CD4-positive, alpha-beta T cell treated with Interleukin-17A for 4 hours (primary cell): ENCODE data around the gene ATP6V1A.

Experiments
- DNase-seq: peaks from one replicate; pipeline ENCODE4 v3.0.0-alpha.2; 2020; ENCODE audit warnings: mixed read lengths

ATP6V1A gene

DNA sequence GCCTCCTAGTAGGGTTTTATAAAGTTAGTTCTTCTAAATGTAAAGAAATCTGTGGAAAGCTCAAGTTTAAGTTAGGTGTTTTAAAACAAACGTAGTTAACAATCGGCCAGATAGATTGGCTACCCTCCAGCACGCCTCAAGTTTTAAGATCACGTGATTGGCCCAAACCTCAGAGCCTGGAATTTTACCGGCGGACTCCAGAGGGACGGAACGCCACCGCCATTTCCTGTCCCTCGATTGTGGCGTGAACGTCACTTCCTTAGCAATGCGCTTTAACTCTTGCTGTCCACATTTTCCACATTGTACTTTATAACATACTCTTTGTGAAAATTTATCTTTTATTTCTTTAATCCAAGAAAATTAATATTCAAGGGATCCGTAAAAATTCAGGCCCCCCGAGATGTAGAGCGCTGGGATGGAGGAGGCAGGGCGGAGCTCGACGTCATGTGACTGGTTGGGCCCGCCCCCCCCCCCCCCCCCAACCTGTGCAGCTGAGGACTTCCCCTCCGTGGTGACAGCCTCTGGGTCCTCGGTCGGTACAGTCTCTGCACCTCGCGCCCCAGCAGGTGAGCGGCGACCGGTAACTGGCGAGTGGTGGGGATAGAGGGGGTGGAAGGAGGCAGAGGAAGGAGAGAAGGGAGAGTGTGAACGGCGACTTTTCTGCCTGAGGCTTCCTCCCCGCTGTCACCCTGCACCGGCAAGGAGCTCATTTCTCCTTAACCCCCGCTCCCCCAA lies at the start of gene ATP6V1A:
Gene ATP6V1A, plus strand, starts transcription at position 488 of the 735 bp plus-strand sequence. CDS start 31,719 bp downstream, outside the sequence.
- peak; percentile 85 for DNase-seq

DNA sequence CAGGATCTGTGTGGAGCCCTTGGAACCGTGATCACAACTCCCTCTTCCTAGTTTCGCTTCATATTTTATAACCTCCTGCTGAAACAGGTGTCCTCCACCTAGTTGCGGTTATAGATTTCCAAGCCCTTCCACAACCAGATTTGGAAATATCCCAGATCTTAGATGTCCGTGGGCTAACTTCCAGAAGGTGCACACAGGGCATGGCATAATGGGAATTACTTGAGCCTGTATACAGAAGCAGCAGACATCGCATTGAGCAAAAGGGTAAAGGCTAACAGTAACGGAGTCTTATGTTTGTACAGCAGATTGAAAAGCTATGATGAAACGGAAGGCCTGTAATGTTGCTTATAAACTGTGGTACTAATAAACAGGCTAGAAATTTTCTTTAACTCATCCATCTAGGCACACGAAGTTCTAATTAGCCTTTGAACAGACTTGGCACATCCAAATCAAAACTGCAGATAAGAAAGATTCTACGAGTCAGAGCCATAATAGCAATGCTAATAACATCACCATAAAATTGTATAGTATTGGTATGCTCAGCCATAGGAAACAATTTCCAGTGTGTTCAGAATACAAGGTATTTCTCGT lies 49.2 kb upstream of the ATP6V1A start:
- no peak for DNase-seq

DNA sequence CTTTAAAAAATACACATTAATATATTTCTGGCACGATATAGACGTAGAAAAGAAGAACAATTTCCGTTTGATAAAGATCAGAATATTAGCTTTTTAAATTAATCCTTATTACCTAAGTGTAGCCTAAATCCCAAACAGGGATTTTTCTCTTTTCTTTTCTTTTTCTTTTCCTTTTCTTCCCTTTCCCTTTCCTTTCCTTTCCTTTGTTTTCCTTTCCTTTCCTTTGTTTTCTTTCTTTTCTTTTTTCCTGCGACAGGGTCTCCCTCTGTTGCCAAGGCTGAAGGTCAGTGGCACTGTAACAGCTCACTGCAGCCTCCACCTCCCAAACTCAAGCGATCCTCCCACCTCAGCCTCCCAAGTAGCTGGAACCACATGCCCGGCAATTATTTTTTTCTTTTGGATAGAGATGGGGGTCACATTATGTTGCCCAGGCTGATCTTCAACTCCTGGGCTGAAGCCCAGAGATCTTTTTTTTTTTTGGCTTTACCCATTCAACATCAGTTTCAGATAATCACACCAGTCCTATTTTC lies 48.6 kb upstream of the ATP6V1A start:
- no peak for DNase-seq

DNA sequence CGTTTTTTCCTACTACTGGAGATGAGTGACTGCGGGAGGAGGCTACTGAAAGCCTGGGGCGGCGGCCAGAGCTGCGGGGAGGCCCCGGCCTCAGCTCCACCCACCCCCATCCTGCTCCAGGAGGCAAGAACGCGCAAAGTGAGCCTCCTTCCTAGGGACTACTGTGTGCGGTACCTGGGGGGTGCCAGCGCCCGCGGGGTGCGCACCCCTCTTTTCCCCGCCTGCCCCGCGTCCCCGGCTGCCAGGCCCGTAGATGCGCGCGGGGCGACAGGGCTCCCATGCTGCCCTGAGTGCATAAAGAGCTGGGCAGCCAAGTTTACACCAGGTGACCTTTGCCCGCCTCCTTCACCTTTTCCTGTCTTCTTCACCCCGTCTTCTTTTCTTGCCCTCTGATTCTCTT lies 47.9 kb upstream of the ATP6V1A start:
- peak; percentile 33 for DNase-seq

DNA sequence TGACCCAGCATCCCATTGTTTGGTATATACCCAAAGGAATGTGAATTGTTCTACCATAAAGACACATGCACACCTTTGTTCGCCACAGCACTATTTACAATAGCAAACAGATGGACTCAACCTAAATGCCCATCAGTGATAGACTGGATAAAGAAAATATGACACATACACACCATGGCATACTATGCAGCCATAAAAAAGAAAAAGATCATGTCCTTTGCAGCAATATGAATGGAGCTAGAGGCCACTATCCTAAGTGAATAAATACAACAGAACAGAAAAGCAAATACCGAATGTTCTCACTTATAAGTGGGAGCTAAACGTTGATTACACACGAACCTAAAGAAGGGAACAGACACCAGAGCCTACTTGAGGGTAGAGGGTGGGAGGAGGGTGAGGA lies 39.0 kb upstream of the ATP6V1A start:
- no peak for DNase-seq

DNA sequence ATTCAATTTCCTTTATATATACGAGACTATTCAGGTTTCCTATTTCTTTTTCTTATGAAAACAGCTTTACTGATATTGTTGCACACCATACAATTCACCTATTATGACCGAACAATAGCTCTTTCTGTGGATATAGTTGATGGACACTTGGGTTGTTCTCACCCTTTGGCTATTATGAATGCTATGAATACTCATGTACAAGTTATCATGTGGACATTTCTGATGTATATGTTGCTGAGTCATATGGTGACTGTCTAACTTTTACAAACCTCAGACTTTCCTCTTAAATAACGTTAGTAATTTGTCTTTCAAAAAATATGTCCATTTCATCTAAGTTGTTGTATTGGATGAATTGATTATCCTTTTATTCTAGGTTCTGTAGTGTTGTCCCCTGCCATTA lies 34.7 kb upstream of the ATP6V1A start:
- no peak for DNase-seq

DNA sequence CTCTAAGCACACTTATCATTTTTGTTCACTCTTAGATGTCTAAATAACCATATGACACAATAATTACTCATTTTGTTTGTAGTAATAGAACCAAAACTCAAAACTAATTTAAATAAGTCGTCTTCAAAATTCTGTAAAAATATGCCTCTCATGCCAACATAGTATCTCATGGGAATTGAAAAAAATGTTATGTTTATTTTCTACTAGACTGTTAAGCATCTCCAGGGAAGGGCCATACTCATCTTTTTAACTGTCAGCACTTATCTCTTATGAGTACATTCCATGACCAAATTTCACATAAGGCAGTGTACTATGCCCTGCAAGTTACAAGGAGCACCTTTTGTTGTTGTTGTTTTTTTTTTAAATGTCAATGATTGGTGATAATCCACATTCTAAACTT lies 32.1 kb upstream of the ATP6V1A start:
- DNase-seq = no peak

DNA sequence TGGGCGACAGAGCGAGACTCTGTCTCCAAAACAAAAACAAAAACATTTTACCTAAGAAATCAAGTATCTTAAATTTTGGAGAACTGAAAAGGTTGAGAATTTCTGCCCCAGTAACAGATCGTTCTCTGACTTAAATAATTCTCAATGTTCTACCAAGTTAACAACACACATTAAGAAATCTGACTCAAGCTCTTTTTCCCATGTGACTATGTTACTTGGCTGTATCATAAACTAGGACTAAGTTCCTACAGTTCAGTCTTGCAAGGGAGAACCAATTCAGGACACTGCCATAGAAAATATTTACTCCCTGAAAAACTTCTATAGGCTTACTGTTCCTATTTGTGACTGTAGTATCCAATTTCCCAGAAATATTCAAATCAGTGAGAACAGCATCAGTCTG lies 29.5 kb upstream of the ATP6V1A start:
- DNase-seq = no peak

DNA sequence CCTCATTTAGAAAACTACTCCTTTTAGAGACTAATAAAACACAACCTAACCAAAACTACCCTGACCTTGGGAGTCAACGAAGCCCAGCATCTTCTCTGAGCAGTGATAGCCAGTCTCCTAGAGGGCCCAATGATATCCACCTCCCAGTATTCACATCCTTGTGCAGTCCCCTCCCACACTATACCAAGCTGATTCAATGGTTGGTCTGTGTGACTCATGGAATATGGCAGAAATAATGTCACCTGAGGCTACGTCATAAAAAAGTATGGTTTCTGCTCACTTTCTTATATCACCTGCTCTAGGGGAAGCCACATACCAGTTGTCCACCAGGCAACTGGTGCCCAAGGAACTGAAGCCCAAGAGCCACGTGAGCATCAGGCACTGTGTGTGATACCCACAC lies 29.0 kb upstream of the ATP6V1A start:
- no peak for DNase-seq

DNA sequence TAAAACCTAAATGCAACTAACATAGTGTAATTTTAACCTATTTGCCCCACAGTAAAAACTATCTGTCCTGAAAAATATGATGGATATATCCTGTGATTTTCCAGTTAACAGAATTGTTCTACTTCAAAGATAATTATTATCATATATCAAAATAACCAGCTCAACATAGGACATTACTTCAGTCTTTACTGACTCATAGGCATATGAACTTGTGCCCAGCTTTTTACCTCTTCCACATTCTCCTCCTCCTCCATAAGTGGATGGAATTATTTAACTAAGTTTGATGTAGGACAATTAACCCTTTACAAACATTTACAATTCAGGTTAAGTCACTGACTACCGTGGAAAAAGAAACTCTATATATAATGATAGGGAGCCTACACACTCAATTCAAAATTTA lies 27.5 kb upstream of the ATP6V1A start:
- DNase-seq = no peak

DNA sequence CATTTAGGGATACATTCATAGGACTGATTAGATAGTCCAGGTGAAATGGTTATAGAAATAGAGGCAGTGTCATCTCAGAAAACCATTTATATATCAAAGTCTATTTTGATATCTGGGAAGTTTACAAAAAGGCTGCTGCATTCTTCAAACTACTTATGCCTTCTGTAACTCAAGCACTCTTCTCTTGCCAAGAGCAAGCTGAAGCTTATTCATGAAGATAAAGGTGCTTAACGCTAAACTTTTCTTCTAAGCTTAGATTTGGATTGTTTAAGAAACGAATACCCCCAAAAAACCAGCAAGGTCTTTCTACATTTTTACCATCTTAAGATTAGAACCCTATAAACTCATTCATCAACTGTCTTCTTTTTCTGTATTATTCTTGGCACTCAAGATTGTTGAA lies 27.1 kb upstream of the ATP6V1A start:
- DNase-seq = no peak

DNA sequence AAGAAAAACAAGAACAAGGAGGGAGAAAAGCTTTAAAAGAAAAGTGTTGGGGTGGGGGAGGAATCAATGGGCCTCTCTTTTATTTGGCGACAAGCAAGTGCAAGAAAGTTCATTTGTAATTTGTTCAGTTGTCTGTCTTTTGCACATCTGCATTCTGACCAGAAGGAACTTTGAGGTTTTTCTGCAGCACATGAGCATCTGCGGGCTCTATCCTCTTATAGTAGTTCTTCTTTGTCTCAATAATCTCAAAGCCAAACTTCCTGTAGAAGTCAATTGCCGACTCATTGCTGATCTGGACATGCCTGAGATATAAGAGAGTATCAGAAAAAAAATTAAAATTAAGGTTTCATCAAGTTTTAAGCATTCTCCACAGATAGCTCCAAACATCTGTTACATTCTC lies 25.2 kb upstream of the ATP6V1A start:
- no peak for DNase-seq

DNA sequence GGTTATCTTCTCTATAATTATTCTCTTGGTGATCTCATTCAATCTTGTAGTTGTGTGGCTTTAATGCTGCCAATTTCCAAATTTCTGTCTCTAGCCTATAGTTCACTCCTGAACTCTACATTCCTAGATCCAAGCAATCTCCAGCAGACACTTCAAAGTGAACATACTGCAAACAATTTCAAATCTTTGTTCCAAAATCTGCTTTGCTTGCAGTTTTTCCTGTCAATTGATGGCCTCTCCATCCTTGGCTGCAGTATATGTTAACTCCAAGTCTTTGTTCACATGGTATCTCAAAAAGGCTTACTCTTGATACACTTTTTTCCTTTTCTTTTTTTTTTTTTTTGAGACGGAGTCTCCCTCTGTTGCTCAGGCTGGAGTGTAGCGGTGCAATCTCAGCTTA lies 18.2 kb upstream of the ATP6V1A start:
- no peak for DNase-seq

DNA sequence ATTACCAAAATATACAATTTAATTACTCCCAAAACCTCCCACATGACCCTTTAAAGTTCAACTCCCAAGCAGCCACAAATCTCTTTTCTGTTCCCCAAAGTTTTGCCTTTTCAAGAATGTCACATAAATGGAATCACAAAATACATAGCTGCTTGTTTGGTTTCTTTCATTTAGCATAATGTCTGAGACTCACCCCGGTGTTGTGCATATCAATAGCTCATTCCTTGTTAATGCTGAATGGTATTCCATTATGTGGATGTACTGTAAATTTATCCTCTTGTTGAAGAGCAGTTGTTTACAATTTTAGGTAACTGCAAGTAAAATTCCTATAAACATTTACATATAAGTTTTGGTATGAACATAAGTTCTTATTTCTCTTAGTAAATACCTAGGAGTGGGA lies 16.3 kb upstream of the ATP6V1A start:
- DNase-seq = no peak

DNA sequence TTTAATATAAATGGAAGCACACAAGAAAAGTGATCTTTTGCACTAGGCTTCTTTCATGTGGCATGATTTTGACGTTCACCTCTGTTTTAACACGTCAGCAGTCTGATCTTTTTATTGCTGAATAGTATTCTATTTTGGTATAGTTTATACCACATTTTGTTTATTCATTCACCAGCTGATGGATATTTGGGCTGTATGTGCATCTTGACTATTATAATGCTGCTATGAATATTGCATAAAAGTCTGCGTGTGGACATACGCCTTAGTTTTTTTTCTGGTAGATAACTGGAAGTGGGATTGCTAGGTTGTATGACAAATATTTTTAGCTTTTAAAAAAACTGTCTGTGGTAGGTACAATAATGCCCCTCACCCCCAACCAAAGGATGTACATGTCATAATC lies 15.1 kb upstream of the ATP6V1A start:
- no peak for DNase-seq

DNA sequence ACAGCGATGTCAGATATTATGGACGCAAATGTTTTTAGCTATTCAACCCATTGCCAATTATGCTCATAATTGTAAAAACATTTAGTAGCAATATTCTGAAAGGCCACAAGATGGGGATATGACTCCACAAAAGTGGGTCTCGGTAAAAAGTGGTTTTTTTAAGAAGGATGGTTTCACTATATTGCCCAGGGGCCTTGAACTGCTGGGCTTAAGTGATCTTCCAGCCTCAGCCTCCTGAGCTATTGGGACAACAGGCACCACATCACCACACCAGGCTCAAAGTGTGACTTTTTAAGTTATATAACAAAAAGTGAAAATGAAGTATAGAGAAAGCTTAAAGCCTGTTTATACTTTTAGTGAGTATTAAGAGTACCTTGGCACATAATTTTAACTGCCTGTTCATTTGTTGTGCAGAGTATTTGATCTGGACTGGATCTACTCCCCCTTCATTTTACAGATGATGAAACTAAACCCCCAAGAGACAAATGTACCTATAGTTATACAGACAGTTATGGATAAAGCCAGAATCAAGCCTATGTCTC lies 10.2 kb upstream of the ATP6V1A start:
- DNase-seq = peak; percentile 39

DNA sequence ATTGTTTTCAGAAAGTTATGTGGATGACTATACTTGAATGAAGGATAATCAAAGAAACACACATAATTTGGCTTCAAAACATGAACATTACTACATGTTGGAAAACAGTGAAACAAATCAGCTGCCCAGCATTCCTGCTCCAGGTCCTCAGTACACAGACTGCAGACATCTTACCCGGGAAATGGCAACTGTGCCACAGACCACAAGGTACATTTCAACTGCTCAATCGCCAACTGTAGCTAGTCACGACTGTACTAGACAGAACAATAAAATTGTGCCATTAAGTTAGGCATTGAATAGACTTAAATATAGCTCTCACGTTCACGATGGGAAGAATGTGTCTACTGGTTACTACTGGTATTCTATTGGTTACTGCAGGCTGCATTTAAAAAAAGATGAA lies 5.7 kb upstream of the ATP6V1A start:
- no peak for DNase-seq

DNA sequence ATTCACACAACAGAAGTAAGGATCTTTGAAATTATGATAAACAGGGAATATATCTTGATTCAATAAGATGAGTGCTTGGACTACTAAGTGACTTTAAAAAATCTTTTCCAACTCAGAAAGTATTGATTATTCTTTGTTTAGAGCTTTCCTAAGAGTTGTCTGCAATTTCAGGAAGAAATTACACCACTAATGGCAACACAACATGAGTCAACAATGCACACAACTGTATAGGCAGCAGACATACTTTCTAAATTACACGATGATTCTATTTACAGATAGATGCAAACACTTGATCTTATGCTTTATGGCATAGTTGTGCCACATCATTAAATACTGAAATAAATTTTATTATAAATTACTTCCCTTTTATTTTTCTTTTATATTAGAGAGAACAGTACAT lies 5.2 kb upstream of the ATP6V1A start:
- DNase-seq = no peak

DNA sequence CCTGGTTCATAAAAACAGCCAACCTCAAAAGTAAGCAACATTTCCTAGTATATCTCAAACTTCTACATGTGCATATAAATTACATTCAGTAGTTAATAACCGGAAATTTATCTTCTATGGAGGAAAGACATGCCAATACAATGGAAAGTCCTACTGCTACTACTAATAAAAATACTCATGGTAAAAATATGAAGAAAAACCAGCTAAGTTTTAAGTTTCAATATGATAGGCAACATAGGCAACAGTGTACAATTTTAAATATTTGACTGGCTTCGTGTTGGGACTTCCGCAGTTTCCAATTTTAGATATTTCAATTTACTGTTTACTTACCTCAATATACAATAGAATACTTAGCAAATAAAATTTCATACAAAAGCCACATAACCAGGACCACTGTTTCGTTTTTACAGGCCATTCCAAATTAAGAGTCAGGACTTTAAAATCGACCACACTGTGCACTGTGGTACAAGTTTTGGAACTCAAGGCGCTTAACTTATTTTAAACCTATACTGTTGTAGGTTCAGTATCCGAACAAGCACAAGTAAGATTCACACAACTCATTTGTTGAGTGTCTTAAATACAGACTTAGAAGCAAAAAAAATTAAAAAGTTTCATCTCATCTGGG lies 3.7 kb upstream of the ATP6V1A start:
- no peak for DNase-seq

DNA sequence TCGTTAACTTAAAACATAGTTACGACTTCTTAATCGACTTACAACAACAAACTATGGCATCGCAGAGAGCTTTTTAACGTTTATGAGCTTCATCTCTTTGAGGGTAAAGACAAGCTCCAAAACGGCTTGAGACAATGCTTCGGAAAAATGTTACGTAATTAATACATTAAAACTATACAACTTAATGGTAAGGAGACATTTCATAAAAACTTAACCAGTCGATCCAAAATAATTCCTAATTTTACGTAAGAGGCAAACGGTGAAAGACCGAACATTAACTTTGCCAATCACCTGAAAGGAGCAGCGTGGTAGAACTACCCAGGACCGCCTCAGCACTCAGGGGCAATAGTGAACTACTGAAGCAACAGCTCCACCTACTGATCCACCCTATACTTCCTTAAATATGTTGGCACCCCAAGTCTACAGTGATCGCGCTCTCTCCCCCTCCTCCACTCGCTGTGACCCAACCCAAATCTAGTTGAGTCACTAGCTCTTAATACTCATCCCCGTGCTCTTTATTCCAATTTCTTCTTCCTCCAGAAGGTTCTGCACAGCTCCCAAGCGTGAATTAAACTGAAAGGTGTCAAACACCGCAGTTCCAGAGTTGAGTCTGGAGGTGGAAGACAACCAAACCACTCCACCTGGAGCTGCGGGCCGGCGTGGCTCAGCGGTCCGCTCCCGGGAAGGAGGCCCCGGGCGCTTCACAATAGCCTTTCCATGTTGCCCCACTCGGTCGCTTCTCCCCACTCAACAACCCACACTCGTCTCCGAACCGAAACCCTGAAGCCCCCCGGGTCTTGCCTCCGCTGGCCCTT lies 1.7 kb upstream of the ATP6V1A start:
- peak; percentile 84 for DNase-seq

DNA sequence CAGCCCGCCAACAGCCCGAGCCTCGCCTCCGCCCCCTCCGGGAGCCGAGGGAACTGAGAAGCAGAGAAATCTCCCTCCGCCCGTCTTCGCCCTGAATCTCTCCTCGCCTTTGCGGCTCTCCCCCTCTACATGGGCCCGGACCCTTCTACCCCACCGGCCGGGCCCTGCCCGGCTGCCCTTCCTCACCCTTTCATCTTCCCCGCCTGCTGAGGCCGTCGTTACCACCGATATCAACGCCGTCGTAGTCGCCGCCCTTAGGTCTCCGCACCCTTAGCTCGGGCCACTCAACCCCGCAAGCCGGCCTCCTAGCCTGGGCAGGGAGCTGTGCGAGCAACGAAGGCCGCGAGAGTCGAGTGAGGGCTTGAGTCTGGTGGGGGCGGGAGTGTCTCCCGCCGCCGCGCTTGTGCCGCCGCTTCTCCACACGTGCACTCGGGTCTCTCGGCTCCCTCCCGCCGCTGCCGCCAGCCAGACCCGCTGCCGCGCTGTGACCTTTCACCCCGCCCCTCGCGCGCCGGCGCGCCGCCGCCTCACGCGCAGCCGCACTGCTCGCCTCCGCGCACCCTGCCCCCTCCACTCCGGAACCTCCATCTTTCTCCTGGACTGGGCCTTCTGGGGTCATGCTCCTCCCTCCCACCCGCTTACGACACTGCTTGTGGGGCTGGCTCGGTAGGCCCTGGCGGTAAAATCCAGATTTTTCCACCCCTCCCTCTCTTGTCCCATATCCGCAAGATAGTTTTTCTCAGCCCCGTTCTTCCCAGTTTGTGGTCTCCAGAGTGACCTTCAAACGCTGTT lies 883 bp upstream of the ATP6V1A start, which contains the start of gene NAA50:
Gene NAA50, minus strand, starts transcription at position 494 of the 792 bp plus-strand sequence. Its CDS starts 300 bp downstream, at position 194.
- peak; percentile 94 for DNase-seq
